Measurements from ENCODE around the gene ADAM33. TPM values are rescaled to one million over a fixed set of nuclear protein-coding genes. Genes with fewer than 3 reads are reported as not detected.
A peak's percentile ranks its signal among the peaks of the same experiment; 100 is the strongest.

The ADAM33 gene
- total RNA-seq, 1 donor from 2014 or later = 12.6 TPM

GRCh38 chr20:3692706-3693294 lies 11.0 kb upstream of the ADAM33 start:
- DNase-seq (no peak), ATAC-seq (ENCODE audit: poor library complexity) (peak; percentile 9)
- intact Hi-C loops (cut with DNase I) = no loop called here

GRCh38 chr20:3691897-3692296 lies 10.1 kb upstream of the ADAM33 start:
- DNase-seq (no peak), ATAC-seq (ENCODE audit: poor library complexity) (no peak)
- intact Hi-C loops (cut with DNase I) = no loop called here

GRCh38 chr20:3691306-3691705 lies 9.5 kb upstream of the ADAM33 start:
- intact Hi-C loops (cut with DNase I) = no loop called here
- ATAC-seq (ENCODE audit: poor library complexity) (no peak), DNase-seq (no peak)

- ATAC-seq (ENCODE audit: poor library complexity) (no peak), DNase-seq (no peak)
- intact Hi-C loops (cut with DNase I) = no loop called here
Measured at GRCh38 chr20:3690413-3690812, 8.6 kb upstream of the ADAM33 start.

GRCh38 chr20:3689978-3690377 lies 8.2 kb upstream of the ADAM33 start:
- no peak for DNase-seq
- intact Hi-C loops (cut with DNase I) = loop anchor here (10.0 kb wide), 1 partner anchor 175 kb away; no protein-coding TSS in a partner anchor
- no peak for ATAC-seq (ENCODE audit: poor library complexity)

GRCh38 chr20:3687655-3688054 lies 5.8 kb upstream of the ADAM33 start:
- intact Hi-C loops (cut with DNase I) = loop anchor here (10.0 kb wide), 1 partner anchor 177 kb away; no protein-coding TSS in a partner anchor
- no peak for DNase-seq
- ATAC-seq (ENCODE audit: poor library complexity) = peak; percentile 78

- ATAC-seq (ENCODE audit: poor library complexity) (peak; percentile 87), DNase-seq (peak; percentile 89)
Measured at GRCh38 chr20:3686867-3687321, 5.1 kb upstream of the ADAM33 start.

GRCh38 chr20:3686421-3686820 lies 4.6 kb upstream of the ADAM33 start:
- no peak for ATAC-seq (ENCODE audit: poor library complexity)
- intact Hi-C loops (cut with DNase I) = loop anchor here (10.0 kb wide), 1 partner anchor 178 kb away; no protein-coding TSS in a partner anchor

More at GRCh38 chr20:3686867-3687321, 5.1 kb upstream of the ADAM33 start:
- intact Hi-C loops (cut with DNase I) = loop anchor here (10.0 kb wide), 1 partner anchor 178 kb away; no protein-coding TSS in a partner anchor

GRCh38 chr20:3685341-3685740 lies 3.5 kb upstream of the ADAM33 start:
- ATAC-seq (ENCODE audit: poor library complexity) = no peak
- intact Hi-C loops (cut with DNase I) = loop anchor here (10.0 kb wide), 1 partner anchor 179 kb away; no protein-coding TSS in a partner anchor
- no peak for DNase-seq

More at GRCh38 chr20:3686421-3686820, 4.6 kb upstream of the ADAM33 start:
- DNase-seq = no peak

GRCh38 chr20:3681352-3681930 lies 369 bp downstream of the ADAM33 start:
- ATAC-seq (ENCODE audit: poor library complexity) = no peak
- intact Hi-C loops (cut with DNase I) = loop anchor here (10.0 kb wide), 1 partner anchor 183 kb away; no protein-coding TSS in a partner anchor
- no peak for DNase-seq

GRCh38 chr20:3680701-3681351 lies 984 bp downstream of the ADAM33 start:
- intact Hi-C loops (cut with DNase I) = loop anchor here (10.0 kb wide), 1 partner anchor 184 kb away; no protein-coding TSS in a partner anchor
- no peak for DNase-seq
- ATAC-seq (ENCODE audit: poor library complexity) = no peak

GRCh38 chr20:3679749-3680700 lies 1.8 kb downstream of the ADAM33 start:
- ATAC-seq (ENCODE audit: poor library complexity) = peak; percentile 24
- peak; percentile 67 for DNase-seq
- intact Hi-C loops (cut with DNase I) = loop anchor here (10.0 kb wide), 3 partner anchors 75 to 395 kb away; no protein-coding TSS in a partner anchor

GRCh38 chr20:3678856-3679720 lies 2.7 kb downstream of the ADAM33 start:
- intact Hi-C loops (cut with DNase I) = loop anchor here (10.0 kb wide), 2 partner anchors 76 to 396 kb away; no protein-coding TSS in a partner anchor
- ATAC-seq (ENCODE audit: poor library complexity) (no peak), DNase-seq (no peak)

- no peak for ATAC-seq (ENCODE audit: poor library complexity)
- DNase-seq = no peak
- intact Hi-C loops (cut with DNase I) = loop anchor here (10.0 kb wide), 2 partner anchors 77 to 397 kb away; no protein-coding TSS in a partner anchor
Measured at GRCh38 chr20:3678198-3678597, 3.6 kb downstream of the ADAM33 start.

GRCh38 chr20:3677733-3678132 lies 4.1 kb downstream of the ADAM33 start:
- peak; percentile 70 for DNase-seq
- no peak for ATAC-seq (ENCODE audit: poor library complexity)
- intact Hi-C loops (cut with DNase I) = loop anchor here (2.0 to 10.0 kb wide), 3 partner anchors 33 to 397 kb away; no protein-coding TSS in a partner anchor

- ATAC-seq (ENCODE audit: poor library complexity) (no peak), DNase-seq (no peak)
- intact Hi-C loops (cut with DNase I) = loop anchor here (10.0 kb wide), 2 partner anchors 80 to 400 kb away; no protein-coding TSS in a partner anchor
Measured at GRCh38 chr20:3674995-3675900, 6.6 kb downstream of the ADAM33 start.
